GM12878 (cell line): Measurements from ENCODE around the gene LRRFIP2. TPM values are rescaled to one million over a fixed set of nuclear protein-coding genes. Genes with fewer than 3 reads are reported as not detected.

Source experiments
- ATAC-seq: fragments of 200-7000 bp; cut with Tn5 transposase; 3 replicates; pipeline ENCODE4 v1.9.1; 2020; ENCODE audit warnings: mild to moderate bottlenecking, moderate library complexity
- BruUV-seq: library from RNA; stranded (reverse); fragments of 400-500 nt; replicated peaks from 2 replicates; lab custom pipeline; 2021; lab: Mats Ljungman, UMichigan
- CTCF ChIA-PET: fragments of 300-600 bp; sonication (Branson Sonifier 250); formaldehyde crosslinking; extraction: SDS; loops from one replicate; lab custom pipeline; 2021; ENCODE audit warnings: inconsistent platforms; lab: Yijun Ruan, JAX
- POLR2A ChIA-PET: fragments of 350-600 bp; formaldehyde crosslinking; extraction: SDS; loops from one replicate; lab custom pipeline; 2021; ENCODE audit warnings: inconsistent platforms; lab: Charles Lee
- RAD21 ChIA-PET: fragments of 300-600 bp; sonication (Branson Sonifier 250); formaldehyde crosslinking; loops from one replicate; lab custom pipeline; 2023; ENCODE audit warnings: antibody characterized with exemption; ENCODE audit not compliant: unreplicated experiment; lab: Charles Lee
- SMC1A ChIA-PET: fragments of 300-600 bp; sonication (Branson Sonifier 250); formaldehyde crosslinking; loops from one replicate; lab custom pipeline; 2023; ENCODE audit not compliant: unreplicated experiment, uncharacterized antibody; lab: Charles Lee
- DNase-seq: peaks from one replicate; pipeline ENCODE4 v3.0.0-alpha.2; 2011; ENCODE audit warnings: low read depth, low spot score
- FAIRE-seq: peaks from 3 replicates; lab custom pipeline; 2011; peaks lifted over from hg19 to GRCh38; lab: Jason Lieb, UNC
- H2AFZ ChIP-seq: 2 replicates; pipeline ENCODE4 v1.6.0; 2011; ENCODE audit warnings: low read depth, low read length, control low read depth; ENCODE audit not compliant: control insufficient read depth
- H3K27ac ChIP-seq: 2 replicates; pipeline ENCODE4 v1.5.1; 2011; ENCODE audit warnings: control low read depth; ENCODE audit not compliant: control insufficient read depth, insufficient read depth
- H3K27me3 ChIP-seq, 2 experiments: replicated peaks in 1 of 2; 2 replicates each; pipeline versions ENCODE4 v1.6.0 to v1.6.1; 2011; ENCODE audit warnings: low read length in 1 of 2; ENCODE audit not compliant: control insufficient read depth in 2 of 2, insufficient read depth in 2 of 2
- H3K36me3 ChIP-seq, 2 experiments: 2 replicates each; pipeline ENCODE4 v1.5.1; 2011; ENCODE audit warnings: low read length in 1 of 2; ENCODE audit not compliant: control insufficient read depth in 2 of 2, insufficient read depth in 2 of 2
- H3K4me1 ChIP-seq: 2 replicates; pipeline ENCODE4 v1.6.1; 2011; ENCODE audit warnings: mild to moderate bottlenecking, low read length, moderate library complexity, mixed read lengths; ENCODE audit not compliant: control insufficient read depth, insufficient read depth
- H3K4me2 ChIP-seq: 2 replicates; pipeline ENCODE4 v1.6.0; 2011; ENCODE audit warnings: control low read depth; ENCODE audit not compliant: control insufficient read depth, insufficient read depth
- H3K4me3 ChIP-seq: fragments of 200-600 bp; sonication (generic); 2 replicates; pipeline ENCODE4 v1.5.1; 2016
- H3K79me2 ChIP-seq: 2 replicates; pipeline ENCODE4 v1.6.0; 2011; ENCODE audit warnings: low read length; ENCODE audit not compliant: control insufficient read depth, insufficient read depth
- H3K9ac ChIP-seq: 2 replicates; pipeline ENCODE4 v1.8.0; 2011; ENCODE audit warnings: low read length, control low read depth, mixed read lengths; ENCODE audit not compliant: control insufficient read depth, insufficient read depth
- H3K9me3 ChIP-seq: replicated peaks from 3 replicates; pipeline ENCODE4 v1.5.1; 2011; ENCODE audit warnings: mild to moderate bottlenecking, low read length; ENCODE audit not compliant: control insufficient read depth, insufficient read depth
- H4K20me1 ChIP-seq: 2 replicates; pipeline ENCODE4 v1.6.0; 2011; ENCODE audit not compliant: control insufficient read depth, insufficient read depth
- ATF7 ChIP-seq: fragments of 450-650 bp; IDR thresholded peaks from 2 replicates; pipeline ENCODE4 v1.6.1; 2016; ENCODE audit warnings: low read depth, mild to moderate bottlenecking
- CBFB ChIP-seq: IDR thresholded peaks from 2 replicates; pipeline ENCODE4 v1.6.1; 2016; ENCODE audit warnings: antibody characterized with exemption, low read depth
- CHD1 ChIP-seq: IDR thresholded peaks from 2 replicates; pipeline ENCODE4 v1.6.1; 2012; ENCODE audit warnings: low read depth, low read length, improper control_type of control experiment
- DPF2 ChIP-seq: fragments of 450-650 bp; IDR thresholded peaks from 2 replicates; pipeline ENCODE4 v1.6.1; 2017; ENCODE audit warnings: mild to moderate bottlenecking
- MYB ChIP-seq: fragments of 150-350 bp; IDR thresholded peaks from 2 replicates; pipeline ENCODE4 v1.6.1; 2014; ENCODE audit warnings: mild to moderate bottlenecking, low read depth, low read length, borderline replicate concordance
- NFIC ChIP-seq: IDR thresholded peaks from 2 replicates; pipeline ENCODE4 v1.6.1; 2012; ENCODE audit warnings: low read depth, mild to moderate bottlenecking, inconsistent platforms, low read length, moderate library complexity
- POLR2A ChIP-seq: IDR thresholded peaks from 2 replicates; pipeline ENCODE4 v1.6.1; 2011; ENCODE audit warnings: low read depth, mild to moderate bottlenecking, low read length
- POLR2AphosphoS5 ChIP-seq: IDR thresholded peaks from 2 replicates; pipeline ENCODE4 v1.6.1; 2011; ENCODE audit warnings: mild to moderate bottlenecking, low read length, inconsistent platforms
- RB1 ChIP-seq: fragments of 450-650 bp; formaldehyde crosslinking; IDR thresholded peaks from 2 replicates; pipeline ENCODE4 v1.6.1; 2017; ENCODE audit warnings: mild to moderate bottlenecking, borderline replicate concordance
- SMC3 ChIP-seq: IDR thresholded peaks from 2 replicates; pipeline ENCODE4 v1.6.1; 2011; ENCODE audit warnings: low read length, improper control_type of control experiment, borderline replicate concordance
- SPI1 ChIP-seq: IDR thresholded peaks from 2 replicates; pipeline ENCODE4 v1.6.1; 2011; ENCODE audit warnings: low read depth, mild to moderate bottlenecking, low read length, moderate library complexity, borderline replicate concordance; ENCODE audit not compliant: insufficient read depth
- TCF12 ChIP-seq: IDR thresholded peaks from 2 replicates; pipeline ENCODE4 v1.6.1; 2011; ENCODE audit warnings: low read depth, mild to moderate bottlenecking, low read length
- ZSCAN29 ChIP-seq: fragments of 450-650 bp; IDR thresholded peaks from 2 replicates; pipeline ENCODE4 v1.6.1; 2017; ENCODE audit warnings: mild to moderate bottlenecking, moderate library complexity
- WGBS: methylation state at CpG from one replicate; pipeline ENCODE4 v1.1.6; 2016; ENCODE audit warnings: low lambda C conversion rate; ENCODE audit not compliant: insufficient replicate concordance, insufficient coverage; ENCODE audit errors: missing lambda C conversion rate; 5-methylcytosine and 5-hydroxymethylcytosine counted together
- in situ Hi-C: fragments of 300-500 bp; cut with MboI; formaldehyde crosslinking; loops from 9 replicates; pipeline ENCODE4 v1.14.3; 2018; ENCODE audit warnings: mixed read lengths
- intact Hi-C: fragments of 100-400 bp; cut with micrococcal nuclease; formaldehyde crosslinking; loops from one replicate; pipeline ENCODE4 v1.14.2; 2022; ENCODE audit not compliant: unreplicated experiment
- polyA plus RNA-seq, 11 experiments: library from polyadenylated mRNA; depleted of rRNA in 4 of 11; unstranded in 6 of 11; stranded (reverse) in 5 of 11; fragments of >200 nt; fragmentation: Nextera tagmentation in 4 of 11; fragmentation: Illumina TruSeq in 1 of 11; extraction: Ambion mirVana in 4 of 11; extraction: Trizol in 1 of 11; gene quantifications; 1 replicate in 1 of 11; 2 replicates in 10 of 11; pipeline versions ENCODE4 v1.2.1 to v1.2.3, GENCODE V29; 2011 to 2016; ENCODE audit warnings: inconsistent platforms in 2 of 11, missing spikeins in 2 of 11, low read depth in 1 of 11
- total RNA-seq, 4 experiments: library from RNA; depleted of rRNA in 3 of 4; stranded (reverse); fragments of >200 nt in 3 of 4; fragmentation: Illumina TruSeq in 1 of 4; extraction: Trizol in 1 of 4; gene quantifications; 2 replicates each; pipeline versions ENCODE4 v1.2.1 to v1.2.3, GENCODE V29; 2013 to 2021
- TF ChIP-seq, protein P1 (sequence below): IDR thresholded peaks from 2 replicates; pipeline ENCODE4 v1.6.1; 2011; ENCODE audit warnings: low read depth, low read length, improper control_type of control experiment, borderline replicate concordance
- TF ChIP-seq, protein P2 (sequence below), 3 experiments: IDR thresholded peaks in 2 of 3; conservative IDR thresholded peaks in 1 of 3; 2 replicates each; pipeline ENCODE4 v1.5.1; 2011; ENCODE audit warnings: low read depth in 3 of 3, low read length in 3 of 3, mild to moderate bottlenecking in 3 of 3, control low read depth in 2 of 3, moderate library complexity in 2 of 3, inconsistent platforms in 1 of 3, mixed read lengths in 1 of 3; ENCODE audit not compliant: control insufficient read depth in 2 of 3, insufficient read depth in 1 of 3; ENCODE audit errors: extremely low read depth in 1 of 3
- TF ChIP-seq, protein P3 (sequence below): fragments of 450-650 bp; IDR thresholded peaks from 2 replicates; pipeline ENCODE4 v1.6.1; 2017; ENCODE audit warnings: low read depth, mild to moderate bottlenecking, moderate library complexity

Gene LRRFIP2
- total and polyA plus RNA-seq, 10 of the 15 experiments (the other 5 are each of a cell fraction or from before 2014, with no cell fraction given), result 9.7 to 46.9 (median 38.1) TPM

DNA sequence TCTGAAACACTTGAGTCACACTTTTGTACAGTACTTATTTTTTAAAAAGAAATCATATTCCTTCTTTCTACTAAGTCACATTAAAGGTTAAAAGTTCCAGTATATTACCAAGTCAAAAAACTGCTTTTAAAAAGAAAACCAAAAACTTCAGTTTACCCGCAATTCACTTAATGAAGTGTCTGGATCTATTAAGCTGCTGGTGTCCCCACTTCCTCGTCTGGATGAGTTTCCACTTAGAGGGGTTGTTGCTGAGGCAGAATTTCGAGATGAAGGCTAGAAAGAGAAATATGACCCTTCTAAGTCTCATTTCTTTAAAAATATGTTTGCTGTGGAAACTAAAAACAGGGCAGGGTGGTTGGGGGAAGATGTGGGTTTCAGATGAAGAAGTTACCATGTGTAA lies 79.7 kb downstream of the LRRFIP2 start (continued):
- TF ChIP-seq, protein P1, sequence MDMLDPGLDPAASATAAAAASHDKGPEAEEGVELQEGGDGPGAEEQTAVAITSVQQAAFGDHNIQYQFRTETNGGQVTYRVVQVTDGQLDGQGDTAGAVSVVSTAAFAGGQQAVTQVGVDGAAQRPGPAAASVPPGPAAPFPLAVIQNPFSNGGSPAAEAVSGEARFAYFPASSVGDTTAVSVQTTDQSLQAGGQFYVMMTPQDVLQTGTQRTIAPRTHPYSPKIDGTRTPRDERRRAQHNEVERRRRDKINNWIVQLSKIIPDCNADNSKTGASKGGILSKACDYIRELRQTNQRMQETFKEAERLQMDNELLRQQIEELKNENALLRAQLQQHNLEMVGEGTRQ, result no peak
- no peak for TF ChIP-seq CHD1
- no peak for TF ChIP-seq ATF7
- TF ChIP-seq NFIC, result no peak

DNA sequence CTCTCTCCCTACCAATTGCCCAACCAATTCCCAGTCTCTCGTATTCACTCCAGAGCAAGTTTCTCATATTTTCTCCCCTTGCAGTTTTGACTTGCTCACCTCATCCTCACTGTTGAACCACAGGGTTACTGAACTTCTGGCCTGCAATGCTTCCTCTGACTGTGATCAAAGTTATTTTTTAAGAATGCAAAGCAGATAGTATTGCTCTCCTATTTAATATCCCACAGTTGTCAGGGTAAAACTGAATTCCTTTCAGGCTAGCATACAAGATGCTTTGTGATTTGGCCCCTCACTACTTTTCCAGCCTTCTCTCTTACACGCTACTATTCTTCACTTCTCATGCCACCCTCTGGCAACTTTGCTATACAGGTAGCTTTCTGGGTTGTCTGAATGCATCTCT lies 80.9 kb downstream of the LRRFIP2 start:
- Histone ChIP-seq H4K20me1 (no peaks in the 10 kb centered on the region), H3K4me1 (no peaks in the 10 kb centered on the region), H3K4me2 (no peak overlapping the region), H3K9me3 (no peaks in the 10 kb centered on the region), H3K27ac (no peak overlapping the region), H3K9ac (no peak overlapping the region), H3K79me2 (no peaks in the 10 kb centered on the region), H2AFZ (no peak overlapping the region), H3K36me3 (peaks cover 0 to 4% of the 10 kb centered on the region in 2 experiments; a peak in 1 of 4 replicates), H3K4me3 (no peak overlapping the region), H3K27me3 (no peaks in the 10 kb centered on the region)
- no TSS peak for BruUV-seq
- TF ChIP-seq TCF12, result no peak
- TF ChIP-seq SPI1, result no peak
- no peak for TF ChIP-seq SMC3
- no peak for TF ChIP-seq MYB
- no peak for TF ChIP-seq POLR2A
- TF ChIP-seq DPF2, result no peak
- TF ChIP-seq, protein P2, sequence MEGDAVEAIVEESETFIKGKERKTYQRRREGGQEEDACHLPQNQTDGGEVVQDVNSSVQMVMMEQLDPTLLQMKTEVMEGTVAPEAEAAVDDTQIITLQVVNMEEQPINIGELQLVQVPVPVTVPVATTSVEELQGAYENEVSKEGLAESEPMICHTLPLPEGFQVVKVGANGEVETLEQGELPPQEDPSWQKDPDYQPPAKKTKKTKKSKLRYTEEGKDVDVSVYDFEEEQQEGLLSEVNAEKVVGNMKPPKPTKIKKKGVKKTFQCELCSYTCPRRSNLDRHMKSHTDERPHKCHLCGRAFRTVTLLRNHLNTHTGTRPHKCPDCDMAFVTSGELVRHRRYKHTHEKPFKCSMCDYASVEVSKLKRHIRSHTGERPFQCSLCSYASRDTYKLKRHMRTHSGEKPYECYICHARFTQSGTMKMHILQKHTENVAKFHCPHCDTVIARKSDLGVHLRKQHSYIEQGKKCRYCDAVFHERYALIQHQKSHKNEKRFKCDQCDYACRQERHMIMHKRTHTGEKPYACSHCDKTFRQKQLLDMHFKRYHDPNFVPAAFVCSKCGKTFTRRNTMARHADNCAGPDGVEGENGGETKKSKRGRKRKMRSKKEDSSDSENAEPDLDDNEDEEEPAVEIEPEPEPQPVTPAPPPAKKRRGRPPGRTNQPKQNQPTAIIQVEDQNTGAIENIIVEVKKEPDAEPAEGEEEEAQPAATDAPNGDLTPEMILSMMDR (IDR thresholded peaks at IDR 0.05 in 2 of 3, conservative IDR thresholded peaks at IDR 0.05 in 1 of 3; ENCODE audit: control insufficient read depth in 2 of 3, extremely low read depth in 1 of 3, insufficient read depth in 1 of 3, low read depth in 3 of 3, low read length in 3 of 3), result no peak
- no peak for TF ChIP-seq CHD1
- no peak for TF ChIP-seq POLR2AphosphoS5
- TF ChIP-seq, protein P3, sequence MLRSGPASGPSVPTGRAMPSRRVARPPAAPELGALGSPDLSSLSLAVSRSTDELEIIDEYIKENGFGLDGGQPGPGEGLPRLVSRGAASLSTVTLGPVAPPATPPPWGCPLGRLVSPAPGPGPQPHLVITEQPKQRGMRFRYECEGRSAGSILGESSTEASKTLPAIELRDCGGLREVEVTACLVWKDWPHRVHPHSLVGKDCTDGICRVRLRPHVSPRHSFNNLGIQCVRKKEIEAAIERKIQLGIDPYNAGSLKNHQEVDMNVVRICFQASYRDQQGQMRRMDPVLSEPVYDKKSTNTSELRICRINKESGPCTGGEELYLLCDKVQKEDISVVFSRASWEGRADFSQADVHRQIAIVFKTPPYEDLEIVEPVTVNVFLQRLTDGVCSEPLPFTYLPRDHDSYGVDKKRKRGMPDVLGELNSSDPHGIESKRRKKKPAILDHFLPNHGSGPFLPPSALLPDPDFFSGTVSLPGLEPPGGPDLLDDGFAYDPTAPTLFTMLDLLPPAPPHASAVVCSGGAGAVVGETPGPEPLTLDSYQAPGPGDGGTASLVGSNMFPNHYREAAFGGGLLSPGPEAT, result no peak
- no peak for TF ChIP-seq ZSCAN29
- no peak for TF ChIP-seq RB1
- TF ChIP-seq CBFB, result no peak
- no peak for DNase-seq
- no peak for FAIRE-seq
- RAD21 ChIA-PET, result no interaction called here
- CTCF ChIA-PET, result interaction anchor here (0.6 to 1.1 kb wide), 2 partner anchors 11 to 23 kb away, joined by 4 read pairs; no protein-coding TSS in a partner anchor
- 100% methylated on average over 2 of the region's 2 CpGs for WGBS
- intact Hi-C loops, result no loop called here
- in situ Hi-C loops, result no loop called here
- SMC1A ChIA-PET, result interaction anchor here (0.6 to 2.1 kb wide), 5 partner anchors 9 to 126 kb away, joined by 3 to 8 read pairs (median 4); no protein-coding TSS in a partner anchor
- POLR2A ChIA-PET, result interaction anchor here (0.6 kb wide), 1 partner anchor 1266 kb away, joined by 5 read pairs; no protein-coding TSS in a partner anchor
- no peak for ATAC-seq
